ENCODE data around the gene FKRP.
A peak's percentile ranks its signal among the peaks of the same experiment; 100 is the strongest.

FKRP gene

DNA sequence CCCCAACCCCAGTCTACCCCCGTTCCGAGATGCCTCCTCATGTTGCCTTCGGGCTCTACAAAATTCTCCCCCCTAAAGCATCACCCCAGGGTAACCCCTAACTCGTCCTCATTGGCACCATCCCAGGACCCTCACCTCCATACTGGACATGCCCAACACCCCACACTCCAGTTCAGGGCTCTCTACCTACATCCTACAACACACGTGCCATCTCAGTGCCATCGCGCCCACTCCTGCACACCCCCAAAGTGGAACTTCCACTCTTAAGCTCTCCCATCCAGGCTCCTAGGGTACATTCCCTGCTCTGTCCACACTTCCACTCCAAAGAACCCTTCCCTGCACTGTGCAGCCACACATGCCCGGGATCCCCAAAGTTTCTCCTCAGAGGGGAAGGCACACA, 827 bp upstream of the FKRP start:
- in situ Hi-C loops (cut with MboI; ENCODE audit: low sequenced_read_pairs, unreplicated experiment) = no loop called here

DNA sequence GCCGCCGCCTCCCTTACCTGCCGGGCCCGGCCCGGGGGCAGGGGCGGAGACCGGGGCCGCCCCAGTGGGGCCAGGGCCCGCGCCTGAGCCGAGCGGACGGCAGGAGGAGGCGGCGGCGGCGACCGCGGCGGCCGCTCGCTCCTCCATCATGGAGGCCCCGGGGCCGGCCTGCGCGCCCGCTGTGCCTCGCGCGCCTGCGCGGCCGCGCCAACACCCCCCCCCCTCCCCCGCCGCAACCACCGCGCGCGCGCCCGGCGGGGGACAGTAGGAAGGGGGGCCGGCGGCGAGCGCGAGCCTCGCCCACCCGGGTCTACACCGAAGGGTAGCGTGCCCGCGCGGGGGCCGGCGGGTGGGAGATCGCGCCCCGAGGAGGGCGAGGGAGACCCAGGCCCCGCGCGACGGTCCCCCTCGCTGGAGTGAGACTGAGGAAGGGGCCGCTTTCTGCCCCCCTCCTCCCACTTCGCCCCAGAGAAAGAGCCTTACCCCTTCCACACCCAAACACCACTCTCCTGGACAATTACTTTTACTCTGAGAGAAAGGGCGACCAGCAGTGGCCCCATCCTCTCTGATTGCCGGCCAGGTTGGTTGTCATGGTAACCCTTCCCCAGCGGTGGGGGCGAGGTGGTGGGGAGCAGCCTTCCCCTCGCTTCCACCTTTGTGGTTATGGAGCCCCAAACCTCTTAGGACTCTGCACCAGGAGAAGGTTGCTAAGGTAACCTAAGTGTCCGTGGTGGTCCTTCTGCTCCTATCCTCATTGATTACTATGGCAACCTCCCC, 612 bp downstream of the FKRP start, which contains the start of gene STRN4:
Gene STRN4, minus strand, starts transcription at position 170 of the 777 bp plus-strand sequence. Its CDS starts 20 bp downstream, at position 150.
- TF ChIP-seq CTCF (IDR thresholded peaks at IDR 0.05; ENCODE audit: borderline replicate concordance, control extremely low read depth, extremely low read depth, insufficient read depth, missing control alignments) = no peak
- in situ Hi-C loops (cut with MboI; ENCODE audit: low sequenced_read_pairs, unreplicated experiment) = no loop called here
- peak; percentile 91 for DNase-seq (ENCODE audit: low spot score)

More for the DNA sequence above, 827 bp upstream of the FKRP start:
- TF ChIP-seq CTCF (IDR thresholded peaks at IDR 0.05; ENCODE audit: borderline replicate concordance, control extremely low read depth, extremely low read depth, insufficient read depth, missing control alignments) = no peak
- DNase-seq (ENCODE audit: low spot score) = no peak

DNA sequence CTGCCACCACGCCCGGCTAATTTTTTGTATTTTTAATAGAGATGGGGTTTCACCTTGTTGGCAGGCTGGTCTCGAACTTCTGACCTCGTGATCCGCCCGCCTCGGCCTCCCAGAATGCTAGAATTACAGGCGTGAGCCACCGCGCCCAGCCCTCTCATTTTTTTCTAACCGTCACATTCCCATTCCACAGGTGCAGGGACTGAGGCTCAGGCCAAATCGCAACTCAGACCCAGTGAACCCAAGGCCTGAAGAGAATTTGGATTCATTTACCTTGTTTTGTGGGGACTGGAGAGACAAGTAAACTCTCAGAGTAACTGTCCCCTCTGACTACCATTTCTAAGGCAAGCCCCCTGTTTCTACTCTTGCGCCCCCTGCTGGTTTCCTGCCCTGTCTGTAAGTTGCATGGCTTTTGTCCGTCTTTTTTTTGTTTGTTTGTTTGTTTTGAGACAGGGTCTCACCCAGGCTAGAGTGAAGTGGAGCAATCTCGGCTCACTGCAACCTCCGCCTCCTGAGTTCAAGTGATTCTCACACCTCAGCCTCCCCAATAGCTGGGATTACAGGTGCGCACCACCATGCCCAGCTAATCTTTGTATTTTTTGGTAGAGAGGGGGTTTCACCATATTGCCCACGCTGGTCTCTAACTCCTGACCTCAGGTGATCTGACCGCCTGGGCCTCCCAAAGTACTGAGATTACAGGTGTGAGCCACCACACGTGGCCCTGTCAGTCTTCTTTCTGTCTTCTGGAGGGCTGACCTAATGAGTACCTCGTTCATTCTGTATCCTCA, 2.7 kb downstream of the FKRP start:
- no peak for DNase-seq (ENCODE audit: low spot score)
- TF ChIP-seq CTCF (IDR thresholded peaks at IDR 0.05; ENCODE audit: borderline replicate concordance, control extremely low read depth, extremely low read depth, insufficient read depth, missing control alignments) = peak; percentile 62
- in situ Hi-C loops (cut with MboI; ENCODE audit: low sequenced_read_pairs, unreplicated experiment) = no loop called here

GRCh38 chr19:46753420-46754155, 7.7 kb downstream of the FKRP start:
- in situ Hi-C loops (cut with MboI; ENCODE audit: low sequenced_read_pairs, unreplicated experiment) = loop anchor here (25.0 kb wide), 1 partner anchor 234 kb away; no protein-coding TSS in a partner anchor
- peak; percentile 81 for DNase-seq (ENCODE audit: low spot score)
- TF ChIP-seq CTCF (IDR thresholded peaks at IDR 0.05; ENCODE audit: borderline replicate concordance, control extremely low read depth, extremely low read depth, insufficient read depth, missing control alignments) = peak; percentile 81

DNA sequence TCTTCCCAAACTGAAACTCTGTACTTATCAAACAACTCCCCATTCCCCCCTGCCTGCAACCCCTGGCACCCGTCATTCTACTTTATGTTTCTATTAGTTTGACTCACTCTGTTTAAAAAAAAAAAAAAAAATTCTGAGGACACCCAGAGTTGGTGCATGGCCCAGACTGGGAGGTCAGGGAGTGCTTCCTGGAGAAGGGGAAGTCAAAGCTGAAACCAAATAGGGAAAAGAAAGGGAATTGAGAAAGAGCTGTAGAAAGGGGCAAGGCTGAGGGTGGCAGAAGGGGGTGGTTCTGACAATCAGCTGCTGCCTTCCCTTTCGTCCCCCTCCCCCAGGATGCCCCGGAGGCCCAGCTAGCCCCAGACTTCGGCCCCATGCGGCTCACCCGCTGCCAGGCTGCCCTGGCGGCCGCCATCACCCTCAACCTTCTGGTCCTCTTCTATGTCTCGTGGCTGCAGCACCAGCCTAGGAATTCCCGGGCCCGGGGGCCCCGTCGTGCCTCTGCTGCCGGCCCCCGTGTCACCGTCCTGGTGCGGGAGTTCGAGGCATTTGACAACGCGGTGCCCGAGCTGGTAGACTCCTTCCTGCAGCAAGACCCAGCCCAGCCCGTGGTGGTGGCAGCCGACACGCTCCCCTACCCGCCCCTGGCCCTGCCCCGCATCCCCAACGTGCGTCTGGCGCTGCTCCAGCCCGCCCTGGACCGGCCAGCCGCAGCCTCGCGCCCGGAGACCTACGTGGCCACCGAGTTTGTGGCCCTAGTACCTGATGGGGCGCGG, 9.4 kb downstream of the FKRP start:
- DNase-seq (ENCODE audit: low spot score) = no peak
- no peak for TF ChIP-seq CTCF (IDR thresholded peaks at IDR 0.05; ENCODE audit: borderline replicate concordance, control extremely low read depth, extremely low read depth, insufficient read depth, missing control alignments)
- in situ Hi-C loops (cut with MboI; ENCODE audit: low sequenced_read_pairs, unreplicated experiment) = loop anchor here (25.0 kb wide), 1 partner anchor 232 kb away; no protein-coding TSS in a partner anchor

All from GM13976 (cell line).